Brain microvascular endothelial cell (primary cell): ENCODE results near the gene PRAC2.

Experiments used
- DNase-seq: peaks from one replicate; pipeline ENCODE4 v3.0.0-alpha.2; 2020
- H3K27ac ChIP-seq: fragments of 250-450 bp; sonication (Bioruptor Pico); 2 replicates; pipeline ENCODE4 v1.5.1; 2020; ENCODE audit warnings: mild to moderate bottlenecking, moderate library complexity
- H3K27me3 ChIP-seq: fragments of 250-450 bp; sonication (Bioruptor Pico); replicated peaks from 2 replicates; pipeline ENCODE4 v1.5.1; 2020; ENCODE audit warnings: mild to moderate bottlenecking
- H3K36me3 ChIP-seq: fragments of 250-450 bp; sonication (Bioruptor Pico); replicated peaks from 2 replicates; pipeline ENCODE4 v1.5.1; 2020; ENCODE audit warnings: mild to moderate bottlenecking
- H3K4me3 ChIP-seq: 2 replicates; pipeline ENCODE4 v1.5.1; 2011; ENCODE audit warnings: low read depth, mild to moderate bottlenecking, control low read depth, low read length, moderate library complexity
- CTCF ChIP-seq: IDR thresholded peaks from 2 replicates; pipeline ENCODE4 v1.5.1; 2011; ENCODE audit warnings: low read depth, mild to moderate bottlenecking, moderate library complexity, low read length, control low read depth, inconsistent platforms; ENCODE audit errors: missing control alignments
- in situ Hi-C: cut with HindIII; loops from 2 replicates; pipeline ENCODE4 v1.10.0; 2017; ENCODE audit warnings: low sequenced_read_pairs, low pct_ligation_motif_present

Gene PRAC2

GRCh38 chr17:48737330-48738043, 14.5 kb downstream of the PRAC2 start:
- in situ Hi-C loops: no loop called here
- no peak for TF ChIP-seq CTCF
- Histone ChIP-seq H3K4me3 (no peak overlapping the region), H3K27ac (no peak overlapping the region), H3K36me3 (no peaks in the 10 kb centered on the region), H3K27me3 (peaks cover 96% of the 10 kb centered on the region)
- no peak for DNase-seq

DNA sequence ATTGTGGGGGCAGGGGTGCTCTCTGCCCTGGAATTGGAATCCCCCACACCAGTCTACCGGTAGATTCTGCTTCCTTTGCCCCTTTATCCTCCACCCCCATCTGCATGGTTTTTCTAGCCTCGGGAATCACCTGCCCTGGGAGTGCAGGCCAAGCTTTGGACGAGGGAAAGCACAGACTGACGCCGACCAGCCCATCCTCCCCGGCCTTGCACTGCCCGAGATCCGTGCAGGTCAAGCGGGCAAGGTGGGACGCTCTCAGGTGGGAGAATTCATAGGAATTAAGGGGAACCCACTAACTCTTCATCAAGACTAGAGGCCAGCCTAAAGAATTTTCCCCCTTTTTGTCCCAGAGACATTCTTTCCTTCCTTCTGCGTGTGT, 15.4 kb downstream of the PRAC2 start:
- no peak for DNase-seq
- H3K4me3 ChIP-seq: no peak overlapping the region
- H3K27me3 ChIP-seq: peaks cover 93% of the 10 kb centered on the region
- H3K36me3 ChIP-seq: no peaks in the 10 kb centered on the region
- H3K27ac ChIP-seq: no peak overlapping the region
- TF ChIP-seq CTCF: no peak
- in situ Hi-C loops: no loop called here

GRCh38 chr17:48738803-48739526, 16.0 kb downstream of the PRAC2 start:
- Histone ChIP-seq H3K4me3 (no peak overlapping the region), H3K27me3 (peaks cover 93% of the 10 kb centered on the region), H3K27ac (no peak overlapping the region), H3K36me3 (no peaks in the 10 kb centered on the region)
- no peak for DNase-seq
- no peak for TF ChIP-seq CTCF
- in situ Hi-C loops: no loop called here

DNA sequence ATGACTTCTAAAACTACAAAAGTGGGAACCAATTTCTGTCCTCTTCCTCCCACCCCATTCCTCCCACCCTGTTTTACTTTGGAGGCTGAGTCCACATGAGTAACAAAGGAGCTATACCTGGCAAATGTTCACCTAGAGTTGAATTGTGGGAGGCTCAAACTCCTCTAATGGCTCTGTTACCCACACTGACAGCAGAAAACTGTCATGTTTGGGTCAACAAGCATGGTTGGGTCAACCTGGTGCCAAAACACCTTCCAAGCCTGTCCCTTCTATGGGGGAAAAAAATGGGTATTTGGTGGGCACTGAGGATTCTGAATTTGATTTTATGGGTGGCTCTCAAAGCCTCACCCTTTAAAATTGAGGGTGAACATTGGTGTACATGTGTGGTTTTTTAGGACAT, 17.6 kb downstream of the PRAC2 start:
- Histone ChIP-seq H3K27ac (no peak overlapping the region), H3K4me3 (no peak overlapping the region), H3K36me3 (no peaks in the 10 kb centered on the region), H3K27me3 (peaks cover 91% of the 10 kb centered on the region)
- no peak for TF ChIP-seq CTCF
- no peak for DNase-seq
- in situ Hi-C loops: no loop called here

DNA sequence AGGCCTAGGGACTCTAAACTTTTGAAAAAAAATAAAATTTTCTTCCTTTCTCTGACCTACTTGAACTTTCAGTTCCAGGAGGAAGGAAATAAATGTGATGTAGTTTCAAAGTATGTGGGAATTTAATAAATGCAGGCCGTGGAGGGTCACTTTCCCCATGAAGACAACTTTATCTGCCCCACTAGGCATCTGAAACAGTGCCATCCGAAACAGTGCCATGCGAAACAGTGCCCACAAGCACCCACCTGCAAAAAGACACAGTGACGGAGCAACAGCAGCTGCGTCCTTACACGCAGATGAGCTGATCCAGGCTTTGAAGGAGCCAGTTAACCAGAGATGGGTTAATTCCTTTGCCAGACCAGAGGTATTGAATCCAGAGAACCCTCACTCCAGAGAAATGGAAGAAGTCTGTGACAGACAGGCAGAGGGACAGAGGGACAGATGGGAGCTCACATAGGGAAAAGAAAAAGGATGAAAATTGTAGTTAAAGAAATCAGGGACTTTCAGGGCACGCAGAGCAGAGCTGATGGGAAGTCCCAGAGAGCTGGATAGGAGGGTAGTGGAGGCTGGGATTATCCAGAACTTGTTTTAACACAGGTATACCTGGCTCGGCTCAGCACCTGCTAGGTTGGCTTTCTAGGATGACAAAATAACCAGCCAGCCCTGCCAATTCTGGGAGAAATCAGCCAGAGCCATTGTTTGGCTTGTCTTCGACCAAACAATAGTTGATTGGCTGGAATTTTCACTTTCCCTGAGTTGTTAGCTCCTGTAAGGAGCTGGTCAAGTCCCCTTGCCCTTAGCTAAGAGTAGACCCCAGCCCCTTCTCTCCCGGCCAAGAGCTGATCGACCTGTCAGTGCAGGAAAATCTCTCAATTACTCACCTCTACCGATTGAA, 22.6 kb downstream of the PRAC2 start:
- in situ Hi-C loops: no loop called here
- no peak for DNase-seq
- no peak for TF ChIP-seq CTCF

More for the DNA sequence above, 22.6 kb downstream of the PRAC2 start:
- Histone ChIP-seq H3K27ac (no peak overlapping the region), H3K36me3 (no peaks in the 10 kb centered on the region), H3K4me3 (no peak overlapping the region), H3K27me3 (peaks cover 94% of the 10 kb centered on the region)
